GM21717 (cell line): Measurements from ENCODE around the gene GSAP.

Source experiments
- ATAC-seq: cut with Tn5 transposase; IDR thresholded peaks from one replicate; pipeline ENCODE4 v1.9.1; 2021; ENCODE audit warnings: mild to moderate bottlenecking, moderate library complexity; ENCODE audit not compliant: unreplicated experiment

The GSAP gene

DNA sequence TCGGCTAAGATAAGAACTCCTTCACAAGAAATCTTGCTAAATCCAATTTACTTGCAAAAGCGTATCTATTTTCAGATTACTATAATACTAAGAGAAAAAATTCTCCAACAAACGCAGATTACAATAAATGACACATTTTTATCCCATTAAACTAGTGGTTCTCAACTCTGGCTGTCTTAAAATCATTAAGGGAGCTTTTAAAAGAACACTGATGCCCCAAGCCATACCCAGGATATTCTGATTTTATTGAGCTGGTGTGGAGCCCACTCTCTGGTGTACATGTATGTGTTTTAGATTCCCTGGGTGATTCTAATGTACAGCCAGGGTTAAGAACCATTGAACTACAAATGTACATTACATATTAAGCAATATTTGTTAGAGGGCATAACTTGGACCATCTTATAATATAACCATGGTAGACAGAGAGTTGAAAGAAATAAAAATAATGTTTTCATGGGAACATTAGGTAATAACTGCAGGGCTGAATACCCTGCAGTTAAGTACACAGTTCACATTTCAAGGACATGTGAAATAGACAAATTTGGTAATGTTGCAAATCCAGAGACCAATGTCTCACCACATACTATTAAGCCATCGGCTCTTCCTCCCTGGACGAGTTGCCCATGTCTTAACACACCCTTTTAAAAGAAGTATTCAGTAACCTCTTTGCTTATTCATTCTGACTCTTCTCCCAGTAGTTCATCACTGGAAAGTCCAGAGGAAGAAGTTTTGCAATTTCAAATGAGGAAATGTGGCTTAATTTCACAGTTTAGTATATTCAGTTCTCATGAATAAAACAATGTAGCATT, 6.2 kb downstream of the GSAP start:
- no peak for ATAC-seq

DNA sequence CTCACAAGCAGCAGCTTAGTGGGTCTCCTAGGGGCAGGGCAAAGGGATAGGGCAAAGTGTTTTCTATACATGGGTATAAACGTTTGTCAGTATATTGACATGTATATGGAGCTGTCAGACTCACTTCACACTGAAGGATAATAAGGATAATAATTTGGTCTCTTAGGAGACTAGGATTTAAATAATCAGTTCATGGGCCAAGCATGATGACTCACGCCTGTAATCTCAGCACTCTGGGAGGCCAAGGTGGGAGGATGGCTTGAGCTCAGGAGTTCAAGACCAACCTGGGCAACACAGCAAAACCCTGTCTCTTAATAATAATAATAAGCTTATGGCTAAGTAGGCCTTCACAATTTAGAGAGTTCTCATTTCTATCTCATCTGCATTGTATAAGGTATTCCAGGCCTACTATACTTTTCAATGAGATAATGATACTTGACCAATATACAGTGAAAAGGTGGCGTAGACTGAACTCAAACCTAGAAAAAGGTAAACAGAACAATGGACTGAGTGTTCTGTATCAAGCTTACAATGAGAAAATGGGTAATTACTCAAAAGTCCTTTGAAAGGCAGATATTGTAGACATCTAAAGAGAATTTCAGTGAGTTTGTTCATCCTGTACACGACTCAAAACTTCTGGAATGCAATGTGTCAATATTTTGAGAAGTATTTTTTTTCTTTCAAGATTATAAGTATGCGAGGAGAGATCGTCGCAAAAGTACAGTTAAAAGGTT, 7.0 kb downstream of the GSAP start:
- no peak for ATAC-seq

DNA sequence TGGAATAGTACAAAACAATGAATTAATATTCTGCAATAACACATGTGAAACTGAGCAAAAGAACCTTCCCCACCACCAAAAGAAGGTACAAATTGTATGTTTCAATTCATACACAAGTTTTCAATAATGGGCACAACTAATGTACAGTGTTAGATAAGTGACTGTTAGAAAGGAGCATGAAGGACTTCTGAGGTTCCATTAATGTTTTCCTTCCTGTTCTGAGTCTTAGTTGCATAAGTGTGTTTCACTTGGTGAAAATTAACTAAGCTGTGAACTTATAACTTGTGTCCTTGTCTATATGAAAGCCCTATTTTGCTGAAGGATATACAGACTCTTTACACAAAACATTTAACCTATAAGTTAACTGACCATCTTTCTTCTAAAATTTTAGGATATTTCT, 8.2 kb downstream of the GSAP start:
- no peak for ATAC-seq

DNA sequence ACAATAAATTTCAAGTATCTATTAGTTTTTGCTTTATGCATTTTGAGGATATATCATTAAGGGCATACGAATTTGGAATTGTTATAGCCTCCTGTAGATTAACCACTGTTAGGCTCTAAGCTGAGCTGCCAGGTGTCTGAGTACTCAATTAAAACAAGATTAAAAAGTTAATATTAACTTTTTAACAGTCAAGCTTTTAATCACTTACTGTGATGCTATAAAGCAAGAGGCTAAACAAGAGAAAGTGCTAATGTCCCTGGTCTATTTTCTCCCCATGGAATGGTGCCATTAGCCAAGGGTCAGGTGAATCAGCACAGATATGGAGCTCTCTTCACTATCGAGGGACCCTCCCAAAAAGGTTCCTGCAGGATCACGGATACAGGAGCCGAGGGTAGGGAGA, 9.7 kb downstream of the GSAP start:
- ATAC-seq, result no peak

DNA sequence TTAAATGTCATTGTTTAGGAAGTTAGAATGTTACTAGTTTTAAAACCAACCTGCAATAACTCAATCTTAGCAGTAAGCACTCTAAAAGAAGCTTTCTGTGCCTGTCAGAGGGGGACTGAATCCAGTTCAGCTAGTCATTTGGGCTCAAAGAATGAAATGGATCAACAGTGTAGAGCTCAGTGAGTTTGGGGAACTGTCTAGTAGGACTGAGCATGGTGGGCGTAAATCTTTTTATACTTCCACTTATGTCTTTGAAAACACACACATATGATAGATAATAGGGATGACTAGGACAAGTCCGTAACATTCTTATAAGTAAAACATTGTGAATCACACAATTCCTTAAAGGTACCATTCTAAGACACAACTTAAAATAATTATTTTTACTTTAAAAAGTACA, 11.5 kb downstream of the GSAP start:
- ATAC-seq, result no peak

DNA sequence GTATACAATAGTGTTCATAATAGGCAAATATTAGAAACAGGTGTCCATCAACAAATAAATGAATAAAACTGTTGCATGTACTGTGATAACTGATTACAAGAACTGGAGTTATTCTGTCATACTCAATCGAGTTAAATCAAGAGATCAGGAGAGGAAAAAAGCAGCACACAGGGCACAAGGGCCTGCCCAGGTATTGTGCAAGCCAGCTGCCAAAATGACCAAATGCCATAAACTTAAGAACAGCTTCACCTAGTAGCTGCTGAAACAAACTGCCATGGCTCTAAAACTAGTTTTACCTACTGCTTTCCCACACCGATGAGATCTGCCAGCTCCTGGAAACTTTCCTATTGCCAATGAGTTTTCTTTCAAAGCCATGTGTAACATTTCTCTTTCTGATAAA, 12.2 kb downstream of the GSAP start:
- no peak for ATAC-seq

DNA sequence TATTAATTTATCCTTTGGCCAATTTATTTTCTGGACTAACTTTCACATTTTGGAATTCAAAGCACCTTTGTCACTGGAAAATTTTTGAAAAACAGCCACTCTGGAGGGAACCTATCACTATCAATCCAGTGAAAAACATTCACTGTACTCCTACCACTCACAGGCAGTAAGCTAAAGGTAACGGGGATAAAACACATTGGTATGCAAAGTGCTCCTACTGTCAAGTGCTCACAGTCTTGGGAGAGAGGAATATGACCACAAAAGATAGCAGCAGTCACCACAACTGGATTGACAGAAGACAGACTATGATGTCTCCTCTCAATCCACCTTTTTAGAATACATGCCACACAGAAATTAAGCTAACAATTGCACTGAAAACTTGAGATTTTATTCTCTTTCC, 13.3 kb downstream of the GSAP start:
- no peak for ATAC-seq

DNA sequence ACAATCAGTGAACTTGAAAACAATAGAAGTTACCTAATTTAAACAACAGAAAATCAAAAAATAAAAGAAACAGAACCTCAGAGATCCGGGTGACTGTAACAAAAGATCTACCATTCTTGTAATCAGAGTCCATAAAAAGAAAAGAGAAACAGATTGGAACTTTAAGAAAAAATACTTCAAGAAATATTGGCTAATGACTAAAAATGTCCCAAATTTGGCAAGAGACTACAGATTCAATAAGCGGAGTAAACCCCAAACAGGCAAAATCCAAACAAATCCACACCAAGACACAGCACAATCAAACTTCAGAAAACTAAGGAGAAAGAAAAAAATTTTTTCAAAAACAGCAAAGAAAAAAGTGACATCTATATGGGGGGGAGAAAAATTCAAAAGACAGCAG, 15.1 kb downstream of the GSAP start:
- no peak for ATAC-seq

DNA sequence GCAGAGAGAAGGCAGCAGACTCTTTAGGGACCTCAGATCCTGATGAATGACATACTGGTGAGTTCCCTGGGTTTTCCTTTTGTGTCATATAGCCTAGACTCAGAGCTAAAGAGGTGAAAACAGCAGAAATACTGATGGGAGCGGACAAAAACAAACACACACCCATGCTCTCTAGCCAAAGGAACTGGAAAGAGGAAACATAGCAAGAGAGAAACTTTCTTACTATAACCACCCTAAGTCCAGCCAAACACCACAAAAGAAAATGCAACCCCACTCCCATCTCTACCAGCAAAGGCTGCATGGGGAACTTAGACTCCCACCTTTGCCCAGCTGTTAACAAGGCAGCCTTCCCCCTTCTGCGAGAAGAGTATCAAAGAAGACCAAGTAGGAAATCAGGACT, 16.3 kb downstream of the GSAP start:
- ATAC-seq, result no peak

DNA sequence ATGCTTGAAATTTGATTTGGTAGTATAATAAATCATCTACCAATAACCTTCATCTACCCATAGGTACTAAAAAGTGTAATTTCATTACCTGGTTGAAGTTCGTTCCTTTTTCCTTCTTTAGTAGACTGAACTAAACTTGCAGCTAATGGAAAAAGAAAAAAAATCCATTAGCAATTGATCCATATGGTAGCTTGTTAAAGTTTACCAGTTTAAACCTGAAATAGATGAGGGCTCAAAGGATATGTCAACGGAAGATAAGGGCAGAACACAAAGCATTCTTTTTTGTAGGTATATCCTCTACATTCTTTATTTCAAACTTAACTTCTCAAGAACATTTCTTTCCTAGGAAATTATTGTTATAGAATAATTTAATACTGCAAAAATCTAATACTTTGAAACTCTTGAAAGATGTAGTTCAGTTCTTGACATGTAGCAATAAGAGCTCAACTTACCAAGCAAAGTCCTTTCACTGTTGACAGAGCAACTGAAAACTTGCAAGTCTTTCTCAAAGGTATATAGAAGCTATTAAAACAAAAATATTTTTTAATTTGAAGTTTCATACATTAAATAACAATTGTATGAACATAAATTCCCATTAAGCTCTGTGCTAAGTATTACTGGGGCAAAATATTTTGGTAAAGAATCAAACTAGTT, 19.1 kb downstream of the GSAP start:
- ATAC-seq, result no peak

DNA sequence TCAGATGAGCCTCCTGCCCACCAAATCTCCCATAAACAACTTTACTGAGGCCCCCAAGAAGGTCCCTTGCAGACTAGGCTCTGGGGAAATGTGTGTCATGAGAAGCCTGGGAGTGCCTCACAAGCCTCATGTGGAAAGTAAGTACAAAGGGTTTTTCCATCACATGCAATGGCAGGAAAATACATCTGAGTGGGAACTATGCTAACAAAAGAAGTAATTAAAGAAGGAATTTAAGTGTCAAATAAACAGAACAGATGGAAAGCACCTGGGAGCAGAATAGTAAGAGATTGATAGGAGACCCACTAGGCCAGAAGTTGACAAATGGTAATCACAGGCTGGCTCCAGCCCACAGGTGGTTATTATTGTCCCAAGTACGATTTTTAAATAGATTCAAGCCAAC, 20.5 kb downstream of the GSAP start:
- no peak for ATAC-seq

DNA sequence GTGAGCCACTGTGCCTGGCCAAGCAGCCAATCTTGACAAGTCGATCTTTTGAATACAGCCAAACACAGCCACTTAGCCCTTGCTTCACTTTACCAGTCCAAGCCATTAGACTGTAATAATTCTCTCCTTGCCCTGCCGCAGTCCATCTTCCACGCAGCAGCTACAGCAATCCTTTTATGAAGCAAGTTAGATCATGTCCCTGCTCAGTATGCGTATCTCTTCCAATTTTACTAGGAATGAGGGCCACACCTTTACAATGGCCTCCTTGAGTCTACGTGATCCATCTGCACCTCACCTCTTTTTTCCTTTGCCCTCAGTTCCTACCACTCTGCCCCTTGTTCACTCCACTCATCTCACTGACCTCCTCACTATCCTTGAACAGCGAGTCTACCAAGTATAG, 22.2 kb downstream of the GSAP start:
- ATAC-seq, result no peak

DNA sequence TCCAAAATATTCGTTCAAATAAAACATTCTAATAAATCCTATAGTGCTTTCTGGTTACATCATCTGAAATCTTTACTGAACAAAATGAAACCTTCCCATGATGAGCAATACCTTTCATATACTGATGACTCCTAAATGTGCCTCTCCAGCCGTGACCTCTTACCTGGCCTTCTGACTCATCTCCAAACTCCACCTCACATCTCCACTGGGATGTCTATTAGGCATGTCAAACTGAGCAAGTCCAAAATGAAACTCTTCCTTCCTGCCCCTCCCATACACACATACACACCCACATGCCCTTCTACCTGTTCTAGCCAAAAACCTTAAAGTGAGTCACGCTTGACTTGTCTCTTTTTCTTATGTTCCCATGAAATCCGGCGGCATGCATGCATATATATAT, 22.9 kb downstream of the GSAP start:
- ATAC-seq, result peak; percentile 93

DNA sequence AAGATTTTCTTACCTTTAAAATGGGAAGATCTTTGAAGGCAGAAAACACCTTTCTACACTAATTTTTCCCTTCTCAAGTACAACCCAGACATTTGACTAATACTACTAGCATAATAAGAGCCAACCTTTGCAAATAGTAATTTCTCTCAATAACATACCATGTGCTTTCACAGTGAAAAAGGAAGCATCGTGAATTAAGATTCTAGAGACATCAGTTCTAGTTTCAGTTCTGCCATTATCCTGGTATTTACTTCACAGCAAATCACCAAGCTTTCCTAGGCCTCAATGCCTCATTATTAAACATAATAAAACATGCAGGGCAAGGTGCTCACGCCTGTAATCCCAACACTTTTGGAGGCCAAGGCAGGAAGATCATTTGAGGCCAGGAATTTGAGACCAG, 24.9 kb downstream of the GSAP start:
- peak; percentile 51 for ATAC-seq

DNA sequence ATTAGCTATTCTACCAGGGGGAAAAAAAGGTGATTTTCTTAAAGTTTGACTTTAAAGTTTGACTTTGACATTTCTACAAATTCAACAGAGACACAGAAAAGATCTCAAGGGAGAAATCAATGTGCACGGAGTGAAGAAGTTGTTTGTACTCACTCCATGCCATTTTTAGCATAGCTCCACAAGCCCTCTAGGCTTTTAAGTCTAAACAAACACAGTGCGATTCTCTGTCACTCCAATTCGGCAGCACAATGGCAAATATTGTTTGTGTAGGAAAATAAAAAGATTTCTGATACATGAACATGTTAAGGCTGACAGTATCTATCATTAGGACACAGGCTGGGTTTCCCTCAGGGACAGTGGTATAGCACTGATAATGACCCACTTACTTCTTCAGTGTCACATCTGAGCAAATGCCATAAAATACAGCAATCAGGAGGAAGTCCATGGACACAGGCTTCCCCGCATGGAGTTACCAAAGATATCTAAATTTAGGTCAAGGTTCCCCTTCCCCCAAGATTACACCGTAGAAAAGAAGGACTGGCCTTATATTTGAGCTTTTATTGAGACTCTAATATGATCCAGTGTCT, 28.0 kb downstream of the GSAP start:
- ATAC-seq, result no peak

DNA sequence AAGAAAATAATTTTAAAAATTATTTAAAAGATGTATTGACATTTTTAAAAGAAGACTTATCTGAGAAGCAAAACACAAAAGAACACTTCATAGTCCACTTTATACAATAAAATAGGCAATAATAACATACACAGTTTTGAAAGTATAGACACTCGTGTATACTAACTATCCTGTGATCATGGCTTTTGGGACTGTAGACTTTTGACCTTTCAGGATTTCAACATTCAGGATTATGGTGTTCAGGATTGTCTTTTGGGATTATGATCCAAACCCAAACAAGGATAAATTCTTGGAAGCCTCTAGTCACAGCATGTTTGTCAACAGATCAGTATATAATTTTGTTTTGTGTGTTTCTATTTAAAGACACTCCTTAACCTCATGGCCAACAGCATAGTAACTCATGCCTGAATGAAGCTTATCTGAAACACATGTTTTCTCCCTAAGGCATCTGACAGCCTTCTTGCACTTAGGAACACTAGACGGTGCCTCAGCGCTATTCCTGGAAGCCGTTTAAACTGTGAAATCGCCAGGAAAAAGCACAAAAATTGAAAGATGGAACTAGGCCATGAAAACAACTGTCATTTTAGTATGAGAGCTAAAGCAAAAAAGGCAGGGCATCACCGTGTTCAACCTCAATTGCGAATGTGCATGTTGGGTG, 29.9 kb downstream of the GSAP start:
- no peak for ATAC-seq

DNA sequence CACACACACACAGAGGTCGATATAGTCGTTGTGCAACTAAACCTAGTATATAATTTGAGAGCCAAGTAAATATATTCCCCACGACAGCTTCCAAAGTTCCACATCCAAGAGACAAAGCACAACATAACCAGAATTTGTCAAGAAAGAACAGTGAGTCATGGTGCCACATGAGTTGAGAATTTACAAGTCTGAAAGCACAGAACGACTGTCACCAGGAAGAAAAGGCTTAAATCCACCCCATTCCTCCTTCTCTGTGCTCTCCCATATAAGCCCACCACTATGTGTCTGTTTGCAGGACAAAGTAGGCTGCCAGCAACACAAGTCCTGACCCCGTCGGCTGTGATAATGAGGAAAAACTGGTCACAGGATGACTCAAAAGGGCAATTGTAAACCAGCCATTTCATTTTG, 32.8 kb downstream of the GSAP start:
- ATAC-seq, result no peak

DNA sequence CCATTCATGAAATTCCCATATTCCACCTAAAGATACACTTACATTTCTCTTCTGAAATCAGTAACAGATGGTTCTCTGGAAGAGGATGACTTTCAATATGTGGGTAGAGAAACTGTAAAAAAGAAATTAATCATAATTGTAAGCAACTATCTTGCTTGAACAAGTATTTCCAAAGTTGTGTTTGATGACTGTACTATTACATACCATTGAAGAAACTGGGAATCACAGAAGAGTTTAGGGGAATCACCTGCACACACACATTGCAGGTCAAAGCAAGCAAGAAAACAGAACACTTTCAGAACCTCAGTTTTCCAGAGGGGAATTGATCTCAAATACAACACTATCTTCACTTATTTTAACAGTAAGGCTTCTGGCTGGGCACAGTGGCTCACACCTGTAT, 33.6 kb downstream of the GSAP start:
- no peak for ATAC-seq

DNA sequence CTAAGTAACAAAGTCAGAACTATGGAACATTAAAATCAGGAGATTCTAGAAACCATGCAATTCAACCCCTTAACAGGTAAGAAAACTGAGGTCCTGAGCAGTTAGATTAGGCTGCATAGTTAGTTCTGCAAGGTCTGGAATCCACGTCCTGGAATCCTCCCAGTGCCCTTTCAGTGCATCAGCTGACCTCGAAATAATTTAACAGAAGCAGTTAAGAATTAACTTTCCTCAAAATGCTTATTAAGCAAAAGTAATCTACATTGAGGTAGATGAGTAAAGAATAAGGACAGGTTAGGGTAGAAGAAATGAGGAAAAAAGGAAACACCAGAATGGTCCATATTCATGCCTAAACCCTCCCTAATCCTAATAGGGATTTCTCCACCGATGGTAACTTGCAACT, 37.6 kb downstream of the GSAP start:
- ATAC-seq, result no peak

DNA sequence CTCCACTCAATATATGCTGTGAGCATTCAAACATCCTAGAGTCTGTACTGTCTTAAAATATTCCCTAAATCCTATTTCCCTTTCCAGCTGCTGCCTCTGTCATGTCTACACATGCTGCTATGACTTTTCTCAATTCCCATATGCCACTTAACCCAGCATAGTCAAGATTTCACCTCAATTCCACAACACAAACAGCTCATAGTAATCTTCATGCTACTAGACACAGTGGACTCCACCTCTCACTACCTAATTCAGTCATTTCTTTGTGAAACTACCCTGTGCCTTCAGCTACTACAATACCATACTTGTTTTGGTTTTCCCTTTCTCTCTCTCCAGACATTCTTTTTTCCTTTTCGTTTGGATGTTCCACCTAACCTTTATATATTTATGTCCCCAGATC, 45.5 kb downstream of the GSAP start:
- no peak for ATAC-seq

DNA sequence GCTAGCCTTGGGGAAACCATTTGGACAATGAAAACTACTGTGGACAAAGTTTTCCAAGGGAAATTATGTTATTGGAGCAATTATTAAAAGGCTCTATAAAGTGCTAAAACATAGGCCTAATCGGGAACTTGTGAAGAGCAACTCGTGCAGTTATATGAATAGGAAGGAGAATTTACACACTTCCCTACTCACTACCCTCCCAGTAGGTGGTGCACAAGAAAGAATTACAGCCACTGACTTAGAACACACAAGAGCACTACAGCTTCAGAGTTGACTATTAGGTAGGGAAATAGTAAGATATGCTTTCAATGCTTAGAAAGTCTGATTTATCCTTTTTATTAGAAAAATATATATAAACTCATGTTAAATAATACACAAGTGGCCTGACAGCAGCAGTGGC, 47.2 kb downstream of the GSAP start:
- ATAC-seq, result no peak
